Thoracic aorta (tissue), 2 donors: ENCODE data around the gene LMCD1. TPM values are rescaled to one million over a fixed set of nuclear protein-coding genes. Genes with fewer than 3 reads are reported as not detected.

Experiments
- ATAC-seq: fragments of 150-250 bp; one replicate; pipeline ENCODE4 v1.8.0; 2017; ENCODE audit warnings: low read depth; ENCODE audit not compliant: insufficient number of reproducible peaks, low FRiP score
- DNase-seq: peaks from one replicate; pipeline ENCODE4 v3.0.0-alpha.2; 2020; ENCODE audit warnings: low spot score
- H3K27ac ChIP-seq, 2 donors: fragments of 200-600 bp; sonication (generic); 1 replicate in 1 of 2; 2 replicates in 1 of 2; pipeline ENCODE4 v1.5.1; 2016; ENCODE audit warnings: mild to moderate bottlenecking in 2 of 2, moderate library complexity in 2 of 2
- H3K27me3 ChIP-seq: fragments of 200-600 bp; sonication (generic); replicated peaks from 2 replicates; pipeline ENCODE4 v1.6.0; 2016; ENCODE audit warnings: mild to moderate bottlenecking; ENCODE audit not compliant: insufficient read depth
- H3K36me3 ChIP-seq: fragments of 200-600 bp; sonication (generic); one replicate; pipeline ENCODE4 v1.5.1; 2016
- H3K4me1 ChIP-seq, 2 donors: fragments of 200-600 bp; sonication (generic); 1 replicate in 1 of 2; 2 replicates in 1 of 2; pipeline versions ENCODE4 v1.5.1 to v1.6.0; 2016; ENCODE audit warnings: low read depth in 2 of 2, mild to moderate bottlenecking in 1 of 2; ENCODE audit not compliant: control insufficient read depth in 1 of 2
- H3K4me3 ChIP-seq: fragments of 200-600 bp; sonication (generic); 2 replicates; pipeline ENCODE4 v1.5.1; 2016; ENCODE audit warnings: mild to moderate bottlenecking
- H3K9me3 ChIP-seq: fragments of 200-600 bp; sonication (generic); 2 replicates; pipeline ENCODE4 v1.5.1; 2016
- CTCF ChIP-seq: fragments of 200-600 bp; sonication (generic); IDR thresholded peaks from one replicate; pipeline ENCODE4 v1.5.1; 2019; ENCODE audit warnings: antibody characterized with exemption
- total RNA-seq, 2 donors: library from RNA; depleted of rRNA; stranded (reverse); fragments of >200 nt; gene quantifications; one replicate each; pipeline versions ENCODE4 v1.1.0 to v1.2.3, GENCODE V29; 2016

Gene LMCD1
- total RNA-seq, 2 donors from 2014 or later = 813 to 852 TPM

GRCh38 chr3:8519156-8519555, 17.5 kb downstream of the LMCD1 start:
- peaks cover 32% of the 10 kb centered on the region for H3K36me3 ChIP-seq
- no peaks in the 10 kb centered on the region for H3K9me3 ChIP-seq
- DNase-seq (no peak), ATAC-seq (no peak)
- peak overlapping the region; percentile 70 to 71 for H3K27ac ChIP-seq
- peaks cover 79 to 99% of the 10 kb centered on the region in 2 donors for H3K4me1 ChIP-seq
- TF ChIP-seq CTCF = no peak
- H3K4me3 ChIP-seq = peak overlapping the region; percentile 14
- H3K27me3 ChIP-seq = no peaks in the 10 kb centered on the region

- ATAC-seq = no peak
- H3K4me1 ChIP-seq = peaks cover 82 to 99% of the 10 kb centered on the region in 2 donors
- DNase-seq = no peak
- H3K36me3 ChIP-seq = peaks cover 31% of the 10 kb centered on the region
- TF ChIP-seq CTCF = no peak
- peak overlapping the region; percentile 70 to 71 for H3K27ac ChIP-seq
- peak overlapping the region; percentile 14 for H3K4me3 ChIP-seq
- H3K9me3 ChIP-seq = no peaks in the 10 kb centered on the region
- H3K27me3 ChIP-seq = no peaks in the 10 kb centered on the region
Observed at GRCh38 chr3:8519774-8520448, 18.3 kb downstream of the LMCD1 start.

GRCh38 chr3:8520816-8521403, 19.3 kb downstream of the LMCD1 start:
- Histone ChIP-seq H3K27ac (peak overlapping the region; percentile 70 to 71), H3K4me1 (peaks cover 85 to 99% of the 10 kb centered on the region in 2 donors), H3K36me3 (peaks cover 29% of the 10 kb centered on the region), H3K27me3 (no peaks in the 10 kb centered on the region), H3K4me3 (peak overlapping the region; percentile 2), H3K9me3 (no peaks in the 10 kb centered on the region)
- DNase-seq = no peak
- TF ChIP-seq CTCF = no peak
- ATAC-seq = no peak

- no peak for DNase-seq
- H3K27ac ChIP-seq = peak overlapping the region; percentile 63 to 70
- H3K36me3 ChIP-seq = peaks cover 23% of the 10 kb centered on the region
- no peaks in the 10 kb centered on the region for H3K27me3 ChIP-seq
- H3K4me3 ChIP-seq = no peak overlapping the region
- ATAC-seq = no peak
- peaks cover 74 to 99% of the 10 kb centered on the region in 2 donors for H3K4me1 ChIP-seq
- H3K9me3 ChIP-seq = no peaks in the 10 kb centered on the region
- no peak for TF ChIP-seq CTCF
Observed at GRCh38 chr3:8523041-8523440, 21.4 kb downstream of the LMCD1 start.

- Histone ChIP-seq H3K27me3 (no peaks in the 10 kb centered on the region), H3K4me1 (peaks cover 71 to 99% of the 10 kb centered on the region in 2 donors), H3K27ac (peak overlapping the region; percentile 63 to 70), H3K4me3 (no peak overlapping the region), H3K36me3 (peaks cover 20% of the 10 kb centered on the region), H3K9me3 (no peaks in the 10 kb centered on the region)
- peak; percentile 17 for ATAC-seq
- no peak for DNase-seq
- TF ChIP-seq CTCF = no peak
Observed at GRCh38 chr3:8524249-8524648, 22.6 kb downstream of the LMCD1 start.
